NCI-H2196 (cell line): ENCODE data around the gene RPRD2.

Experiments used
- DNase-seq: peaks from one replicate; lab custom pipeline; 2025; ENCODE audit not compliant: unreplicated experiment; lab: John Stamatoyannopoulos, UW

Gene RPRD2

GRCh38 chr1:150469291-150469690, 105.3 kb downstream of the RPRD2 start:
- no peak for DNase-seq

DNA sequence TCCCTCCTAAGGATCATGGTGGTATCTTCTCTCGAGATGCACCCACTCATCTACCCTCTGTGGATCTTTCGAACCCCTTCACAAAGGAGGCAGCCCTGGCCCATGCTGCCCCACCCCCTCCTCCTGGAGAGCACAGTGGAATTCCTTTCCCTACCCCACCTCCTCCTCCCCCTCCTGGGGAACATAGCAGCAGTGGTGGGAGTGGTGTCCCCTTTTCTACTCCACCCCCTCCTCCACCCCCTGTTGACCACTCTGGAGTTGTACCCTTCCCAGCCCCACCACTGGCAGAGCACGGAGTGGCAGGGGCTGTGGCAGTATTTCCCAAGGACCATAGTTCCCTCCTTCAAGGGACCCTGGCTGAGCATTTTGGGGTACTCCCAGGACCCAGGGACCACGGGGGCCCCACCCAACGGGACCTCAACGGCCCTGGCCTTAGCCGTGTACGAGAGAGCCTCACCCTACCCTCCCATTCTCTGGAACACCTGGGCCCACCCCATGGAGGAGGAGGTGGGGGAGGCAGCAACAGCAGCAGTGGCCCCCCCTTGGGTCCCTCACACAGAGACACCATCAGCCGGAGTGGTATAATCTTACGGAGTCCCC, 108.8 kb downstream of the RPRD2 start:
- no peak for DNase-seq

- no peak for DNase-seq
Measured at GRCh38 chr1:150473659-150474058, 109.7 kb downstream of the RPRD2 start.

DNA sequence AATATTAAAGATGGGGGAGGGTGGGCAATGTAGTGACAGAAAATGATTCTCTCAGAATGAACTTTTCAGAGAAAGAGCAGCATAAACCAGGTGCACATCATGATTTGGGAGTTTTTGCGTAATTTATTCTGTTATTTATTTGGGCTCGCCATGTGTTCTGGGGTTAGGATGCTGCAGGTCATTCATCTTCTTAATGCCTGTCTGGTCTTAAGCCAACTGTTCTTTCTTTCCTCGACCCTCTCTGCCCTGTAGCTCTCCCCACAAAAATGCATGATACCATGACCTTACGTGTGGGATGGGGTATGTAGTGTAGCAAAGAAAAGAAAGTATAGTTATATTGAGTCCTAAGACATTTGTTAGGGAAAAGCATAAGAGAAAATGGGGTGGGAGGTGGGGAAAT, 110.9 kb downstream of the RPRD2 start:
- no peak for DNase-seq

GRCh38 chr1:150476754-150477153, 112.8 kb downstream of the RPRD2 start:
- no peak for DNase-seq

GRCh38 chr1:150477320-150477719, 113.4 kb downstream of the RPRD2 start:
- DNase-seq = no peak

- DNase-seq = no peak
Measured at GRCh38 chr1:150477733-150478132, 113.8 kb downstream of the RPRD2 start.

- no peak for DNase-seq
Measured at GRCh38 chr1:150479370-150479769, 115.4 kb downstream of the RPRD2 start.

DNA sequence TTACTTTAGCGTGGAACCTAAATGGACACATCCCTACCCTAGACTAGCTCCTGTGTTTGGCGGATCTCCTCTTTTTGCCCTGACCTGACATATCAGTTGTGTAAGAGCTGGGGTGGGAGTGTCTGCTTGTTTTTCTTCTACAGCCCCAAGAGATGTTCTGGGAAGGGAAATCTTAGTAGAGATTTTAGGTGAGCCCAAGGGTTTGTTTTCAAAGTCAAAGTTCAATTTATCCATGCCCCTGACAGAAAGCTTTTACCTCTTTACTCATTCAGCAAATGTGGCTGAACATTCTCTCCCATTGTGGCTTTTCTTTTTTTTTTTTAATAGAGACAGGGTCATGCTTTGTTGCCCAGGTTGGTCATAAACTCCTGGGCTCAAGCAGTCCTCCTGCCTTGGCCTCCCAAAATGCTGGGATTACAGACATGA, 116.0 kb downstream of the RPRD2 start:
- no peak for DNase-seq

DNA sequence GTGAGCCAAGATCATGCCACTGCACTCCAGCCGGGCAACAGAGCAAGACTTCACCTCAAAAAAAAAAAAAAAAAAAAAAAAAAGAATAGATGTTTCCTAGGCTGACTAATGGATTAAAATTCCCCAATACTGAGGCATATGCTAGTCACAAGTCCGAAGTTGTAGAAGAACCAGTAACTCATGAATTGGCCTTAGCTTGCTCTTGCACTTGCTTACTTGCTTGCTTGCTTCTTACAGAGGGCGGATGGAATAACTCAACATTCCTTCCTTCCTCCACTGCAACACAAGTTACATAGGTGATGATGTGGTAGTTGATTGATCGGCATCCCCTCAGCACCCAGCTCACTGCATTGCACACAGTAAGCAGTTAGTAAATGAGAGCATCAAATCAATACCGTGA, 120.5 kb downstream of the RPRD2 start:
- no peak for DNase-seq

DNA sequence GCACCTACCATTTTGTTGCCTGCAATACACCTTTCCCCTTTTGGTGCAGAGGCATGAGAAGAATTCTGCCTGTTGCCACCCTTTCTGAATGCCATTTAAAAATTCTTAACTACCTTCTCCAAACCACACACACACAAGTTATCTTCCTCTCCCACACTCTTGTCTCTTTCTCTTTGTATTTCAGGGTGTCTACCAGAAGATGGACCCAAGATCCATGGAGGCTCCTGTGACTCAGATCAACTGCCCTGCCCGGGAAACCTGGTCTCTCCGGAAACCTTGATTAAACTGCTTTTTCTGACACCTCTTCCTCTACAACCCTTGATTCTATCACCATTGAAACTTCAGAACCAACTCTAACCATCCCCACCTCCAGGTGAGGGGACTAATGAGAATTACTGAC, 120.9 kb downstream of the RPRD2 start:
- DNase-seq = no peak

DNA sequence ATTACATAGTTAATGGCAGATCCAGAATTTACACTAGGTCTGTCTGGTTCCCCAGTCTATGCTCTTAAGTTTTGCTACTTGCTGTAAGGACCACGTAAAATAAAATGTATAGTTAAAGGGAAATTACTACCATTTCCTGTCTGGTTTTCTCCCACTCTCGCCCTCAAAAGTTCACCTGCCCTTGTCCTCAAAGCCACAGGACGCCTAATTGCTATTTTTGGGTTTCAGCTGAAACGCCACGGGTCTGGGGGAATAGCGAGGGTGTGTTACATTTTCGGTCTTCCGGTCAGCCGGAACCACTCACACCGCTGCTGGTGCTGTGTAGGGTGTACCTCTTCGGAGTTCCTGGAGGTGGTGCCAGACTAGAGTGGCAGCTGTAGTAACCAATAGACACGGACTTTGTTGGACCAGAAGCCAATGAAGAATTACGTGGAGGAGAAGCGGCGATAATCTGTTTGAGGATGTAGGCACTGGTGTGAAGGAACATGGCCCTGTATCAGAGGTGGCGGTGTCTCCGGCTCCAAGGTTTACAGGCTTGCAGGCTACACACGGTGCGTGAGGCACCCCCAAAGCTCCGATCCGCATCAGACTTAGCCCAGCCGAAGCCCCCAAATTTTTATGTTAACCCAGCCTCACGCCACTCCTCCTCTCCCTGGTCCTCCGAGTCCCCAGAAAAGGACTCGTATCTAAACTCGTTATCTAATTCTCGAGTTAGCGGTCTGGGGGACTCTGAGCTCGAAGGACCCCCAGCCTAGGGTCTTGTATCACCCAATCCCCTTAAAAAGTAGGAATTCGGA, 123.2 kb downstream of the RPRD2 start, which contains the start of gene TARS2:
Gene TARS2 (plus strand): TSS at position 454 of the 797 bp plus-strand sequence. CDS start 32 bp downstream, at position 486.
- DNase-seq = peak; percentile 96

- DNase-seq = no peak
Measured at GRCh38 chr1:150487763-150488115, 123.8 kb downstream of the RPRD2 start.

- DNase-seq = no peak
Measured at GRCh38 chr1:150493175-150493574, 129.2 kb downstream of the RPRD2 start.

DNA sequence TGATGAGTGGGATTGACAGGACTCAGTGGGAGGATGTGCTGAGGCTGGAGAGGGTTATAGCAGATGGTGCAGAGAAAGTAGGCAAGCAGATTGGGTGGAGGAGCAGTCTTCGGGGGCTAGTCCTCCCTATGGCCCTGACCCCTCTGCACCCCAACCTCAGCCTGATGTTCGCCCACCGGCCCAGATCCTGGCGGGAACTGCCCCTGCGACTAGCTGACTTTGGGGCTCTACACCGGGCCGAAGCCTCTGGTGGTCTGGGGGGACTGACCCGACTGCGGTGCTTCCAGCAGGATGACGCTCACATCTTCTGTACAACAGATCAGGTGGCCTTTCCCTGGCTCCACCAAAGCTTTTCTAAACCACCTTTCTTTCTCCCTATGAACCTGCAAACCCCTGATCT, 134.4 kb downstream of the RPRD2 start:
- DNase-seq = no peak

GRCh38 chr1:150505431-150505830, 141.5 kb downstream of the RPRD2 start:
- no peak for DNase-seq

- DNase-seq = peak; percentile 43
Measured at GRCh38 chr1:150507912-150508864, 144.2 kb downstream of the RPRD2 start, which contains the start of gene ECM1. TSS of gene ECM1 (plus strand) at chr1:150508109. CDS start at chr1:150508210, 101 bp downstream.

DNA sequence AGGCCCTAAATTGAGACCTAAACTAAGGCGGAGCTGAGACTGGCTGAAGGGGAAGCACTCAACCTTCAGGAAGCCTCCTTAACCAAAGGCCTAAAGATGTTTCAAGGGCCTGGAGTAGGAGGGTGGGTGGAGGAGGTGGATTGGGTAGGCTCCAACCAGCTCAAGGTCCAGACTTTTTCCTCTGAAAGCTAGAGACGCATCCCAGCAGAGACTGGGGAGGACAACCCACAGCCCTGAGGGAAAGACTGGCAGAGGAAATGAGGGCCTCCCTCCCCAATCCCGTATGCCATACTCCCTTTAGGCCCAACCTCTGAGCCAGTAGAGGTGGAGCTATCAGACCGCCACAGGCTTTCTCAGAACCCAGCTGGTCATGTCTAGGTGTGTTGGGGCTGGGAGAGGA, 145.0 kb downstream of the RPRD2 start:
- DNase-seq = no peak

- no peak for DNase-seq
Measured at GRCh38 chr1:150511551-150511950, 147.6 kb downstream of the RPRD2 start.

DNA sequence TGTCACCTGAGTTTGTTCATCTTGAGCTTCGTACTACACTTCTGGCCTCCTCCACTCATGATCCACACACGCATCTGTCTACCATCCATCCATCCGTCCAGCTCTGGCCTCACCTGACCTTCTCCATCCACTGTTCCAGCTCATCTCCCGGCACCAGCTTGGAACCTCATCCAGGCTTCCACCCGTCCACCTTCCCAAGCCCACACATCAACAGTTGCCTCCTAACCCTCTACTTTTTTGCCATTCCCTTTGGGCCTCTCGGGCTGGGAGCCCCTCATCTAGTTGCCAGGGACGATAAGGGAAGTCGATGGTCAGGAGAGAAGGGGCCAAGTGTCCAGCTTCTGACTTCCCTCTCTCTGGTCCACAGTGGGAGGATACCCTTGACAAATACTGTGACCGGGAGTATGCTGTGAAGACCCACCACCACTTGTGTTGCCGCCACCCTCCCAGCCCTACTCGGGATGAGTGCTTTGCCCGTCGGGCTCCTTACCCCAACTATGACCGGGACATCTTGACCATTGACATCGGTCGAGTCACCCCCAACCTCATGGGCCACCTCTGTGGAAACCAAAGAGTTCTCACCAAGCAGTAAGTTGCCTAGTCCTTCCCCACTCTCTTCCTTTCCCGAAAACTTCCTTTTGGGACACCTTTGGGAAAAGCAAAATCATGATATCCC, 148.2 kb downstream of the RPRD2 start:
- no peak for DNase-seq

DNA sequence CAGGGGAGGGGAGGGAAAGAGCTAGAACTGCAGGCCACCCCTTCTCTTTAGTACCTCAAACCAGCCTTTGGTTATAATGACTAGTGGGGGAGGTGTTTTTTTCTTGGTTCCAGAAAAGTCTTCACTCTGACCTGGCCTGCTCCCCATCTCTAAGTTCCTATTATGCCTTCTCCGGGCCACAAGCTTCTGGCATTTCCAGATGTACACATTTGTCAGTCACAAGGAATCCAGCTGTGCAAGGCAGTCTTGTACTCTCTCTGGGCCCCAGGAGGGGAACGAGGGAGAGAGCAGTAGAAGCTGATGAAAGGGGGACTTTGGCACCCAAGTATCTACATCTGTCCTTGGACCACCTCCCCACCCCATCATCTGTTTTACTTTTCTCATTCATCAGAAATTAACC, 148.9 kb downstream of the RPRD2 start:
- DNase-seq = no peak
